HEK293T (cell line): Measurements from ENCODE around the gene NEXMIF.

Experiments used
- FOXA1 ChIP-seq: fragments of 450-650 bp; IDR thresholded peaks from 2 replicates; pipeline ENCODE4 v1.6.1; 2016; ENCODE audit warnings: mild to moderate bottlenecking
- FOXM1 ChIP-seq: fragments of 450-650 bp; IDR thresholded peaks from 2 replicates; pipeline ENCODE4 v1.6.1; 2017; ENCODE audit warnings: mild to moderate bottlenecking, borderline replicate concordance
- PKNOX1 ChIP-seq: fragments of 450-650 bp; IDR thresholded peaks from 2 replicates; pipeline ENCODE4 v1.6.1; 2016
- TARDBP ChIP-seq: fragments of 450-650 bp; IDR thresholded peaks from 2 replicates; pipeline ENCODE4 v1.6.1; 2016
- ZNF384 ChIP-seq: fragments of 450-650 bp; IDR thresholded peaks from 2 replicates; pipeline ENCODE4 v1.6.1; 2016

DNA sequence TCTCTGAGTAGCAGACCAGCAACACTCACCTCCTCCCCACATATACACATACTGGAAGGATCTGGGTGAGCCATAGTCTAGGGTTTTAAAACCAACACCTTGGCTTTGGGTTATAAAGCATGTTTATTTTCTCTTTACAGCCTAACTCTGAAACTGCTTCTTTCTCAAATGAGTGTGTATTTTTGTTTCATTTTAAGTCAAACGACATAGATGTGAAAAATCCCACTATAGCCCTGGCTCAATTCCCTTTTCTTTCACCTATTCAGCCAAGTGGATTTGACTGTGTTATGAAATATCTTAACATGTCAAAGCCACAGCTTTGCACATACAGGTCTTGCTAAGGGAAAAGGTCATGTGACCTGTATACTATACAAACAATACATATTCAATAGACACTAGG is 13.8 kb downstream of the NEXMIF start:
- TF ChIP-seq PKNOX1 (no peak), FOXA1 (no peak), FOXM1 (no peak), TARDBP (no peak), ZNF384 (no peak)
